AG09319 (cell line): ENCODE measurements around the gene AMTN.
"Not testable (repeated sequence)": the region's sequence is repeated elsewhere in the genome, so short reads cannot be mapped to it uniquely, and the experiment has no call there.

Source experiments
- DNase-seq: peaks from one replicate; pipeline ENCODE4 v3.0.0-alpha.2; 2010; ENCODE audit warnings: low read depth; ENCODE audit errors: extremely low read depth
- CTCF ChIP-seq: IDR thresholded peaks from 2 replicates; pipeline ENCODE4 v1.5.1; 2011; ENCODE audit warnings: low read depth, mild to moderate bottlenecking, inconsistent platforms, low read length, moderate library complexity

Gene AMTN

GRCh38 chr4:70531981-70532380 is 13.6 kb downstream of the AMTN start:
- no peak for DNase-seq
- no peak for TF ChIP-seq CTCF

- no peak for DNase-seq
- no peak for TF ChIP-seq CTCF
Measured at GRCh38 chr4:70533211-70533610, 14.8 kb downstream of the AMTN start.

GRCh38 chr4:70533791-70534190 is 15.4 kb downstream of the AMTN start:
- DNase-seq, result no peak
- TF ChIP-seq CTCF, result no peak

GRCh38 chr4:70534886-70535285 is 16.5 kb downstream of the AMTN start:
- DNase-seq, result not testable (repeated sequence)

GRCh38 chr4:70538869-70539268 is 20.5 kb downstream of the AMTN start:
- no peak for TF ChIP-seq CTCF
- DNase-seq, result no peak

- DNase-seq, result no peak
- TF ChIP-seq CTCF, result peak; percentile 46
Measured at GRCh38 chr4:70544279-70544868, 26.0 kb downstream of the AMTN start.

- no peak for DNase-seq
- no peak for TF ChIP-seq CTCF
Measured at GRCh38 chr4:70556856-70557255, 38.5 kb downstream of the AMTN start.

GRCh38 chr4:70559211-70559830 is 41.0 kb downstream of the AMTN start:
- DNase-seq, result peak; percentile 5

More at GRCh38 chr4:70559211-70559830, 41.0 kb downstream of the AMTN start:
- peak; percentile 87 for TF ChIP-seq CTCF
